ENCODE data around the gene AIP. TPM values are rescaled to one million over a fixed set of nuclear protein-coding genes. Genes with fewer than 3 reads are reported as not detected.

AIP gene
- total RNA-seq, 2 experiments from 2014 or later: 115 to 117 TPM

DNA sequence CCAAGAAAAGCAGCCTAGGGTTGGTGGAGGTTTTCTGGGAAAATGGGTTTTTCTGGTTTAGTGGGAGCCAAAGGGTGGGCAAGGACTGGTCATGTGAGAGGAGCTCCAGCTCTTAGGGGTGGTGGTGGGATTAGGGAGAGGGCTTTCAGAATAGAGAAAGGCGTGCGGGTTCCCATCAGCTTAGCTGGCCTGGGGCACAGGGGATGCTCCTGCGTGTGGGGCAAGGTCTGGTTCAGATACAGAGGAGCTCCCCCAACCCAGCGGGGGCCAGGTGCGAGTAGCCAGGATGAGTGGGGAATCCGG is 14.4 kb upstream of the AIP start:
- peaks cover 6% of the 10 kb centered on the region for H3K36me3 ChIP-seq (ENCODE audit: insufficient read depth, low read length)
- POLR2A ChIA-PET: interaction anchor here (0.5 to 8.5 kb wide), 22 partner anchors 9 to 229 kb away, joined by 3 to 131 read pairs (median 8); partner anchors contain the start of genes AIP, CDK2AP2, PITPNM1 and POLD4
- H3K27me3 ChIP-seq (ENCODE audit: control insufficient read depth in 1 of 2, insufficient read depth in 2 of 2, low read length in 2 of 2): no peaks in the 10 kb centered on the region
- H3K4me3 Mint-ChIP-seq: peak overlapping the region; percentile 91
- H3K9me3 ChIP-seq (ENCODE audit: control insufficient read depth in 1 of 2, insufficient read depth in 1 of 2, low read length in 2 of 2): no peaks in the 10 kb centered on the region
- ATAC-seq (ENCODE audit: poor library complexity): no peak
- H3K4me3 ChIP-seq (ENCODE audit: low read length): peak overlapping the region; percentile 83
- no peaks in the 10 kb centered on the region for H3K27me3 Mint-ChIP-seq
- TF ChIP-seq, protein P1, sequence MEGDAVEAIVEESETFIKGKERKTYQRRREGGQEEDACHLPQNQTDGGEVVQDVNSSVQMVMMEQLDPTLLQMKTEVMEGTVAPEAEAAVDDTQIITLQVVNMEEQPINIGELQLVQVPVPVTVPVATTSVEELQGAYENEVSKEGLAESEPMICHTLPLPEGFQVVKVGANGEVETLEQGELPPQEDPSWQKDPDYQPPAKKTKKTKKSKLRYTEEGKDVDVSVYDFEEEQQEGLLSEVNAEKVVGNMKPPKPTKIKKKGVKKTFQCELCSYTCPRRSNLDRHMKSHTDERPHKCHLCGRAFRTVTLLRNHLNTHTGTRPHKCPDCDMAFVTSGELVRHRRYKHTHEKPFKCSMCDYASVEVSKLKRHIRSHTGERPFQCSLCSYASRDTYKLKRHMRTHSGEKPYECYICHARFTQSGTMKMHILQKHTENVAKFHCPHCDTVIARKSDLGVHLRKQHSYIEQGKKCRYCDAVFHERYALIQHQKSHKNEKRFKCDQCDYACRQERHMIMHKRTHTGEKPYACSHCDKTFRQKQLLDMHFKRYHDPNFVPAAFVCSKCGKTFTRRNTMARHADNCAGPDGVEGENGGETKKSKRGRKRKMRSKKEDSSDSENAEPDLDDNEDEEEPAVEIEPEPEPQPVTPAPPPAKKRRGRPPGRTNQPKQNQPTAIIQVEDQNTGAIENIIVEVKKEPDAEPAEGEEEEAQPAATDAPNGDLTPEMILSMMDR (IDR thresholded peaks at IDR 0.05): no peak
- CTCF ChIA-PET: interaction anchor here (0.7 to 3.0 kb wide), 14 partner anchors 10 to 117 kb away, joined by 3 to 28 read pairs (median 4); partner anchors contain the start of genes AIP, PITPNM1, PPP1CA and TBC1D10C
- peaks cover 43% of the 10 kb centered on the region for H3K4me1 Mint-ChIP-seq (ENCODE audit: low read depth)
- peak overlapping the region; percentile 88 for H3K27ac Mint-ChIP-seq
- H3K27ac ChIP-seq (ENCODE audit: low read depth in 1 of 2, low read length in 2 of 2): peak overlapping the region; percentile 50 to 81
- intact Hi-C loops (cut with DNase I, micrococcal nuclease): loop anchor here (2.0 to 5.0 kb wide), 3 partner anchors 32 to 66 kb away; partner anchors contain the start of genes CARNS1 (in 1 of the 2) and PTPRCAP (in 1 of the 2)
- peak in 2 of 14 experiments; percentile 33 to 41 for DNase-seq
- H3K36me3 Mint-ChIP-seq (ENCODE audit: low read depth): no peaks in the 10 kb centered on the region
- no peaks in the 10 kb centered on the region for H3K9me3 Mint-ChIP-seq
- peaks cover 61% of the 10 kb centered on the region for H3K4me1 ChIP-seq (ENCODE audit: insufficient read depth, low read length)

GRCh38 chr11:67468759-67469507 is 13.9 kb upstream of the AIP start, which contains the start of gene TMEM134:
TMEM134 (minus strand) TSS chr11:67469251; CDS start chr11:67469192, 59 bp downstream.
- Mint-ChIP-seq H3K36me3 (ENCODE audit: low read depth) (no peaks in the 10 kb centered on the region), H3K4me3 (peak within 1 kb of the TSS; percentile 91), H3K27me3 (no peaks in the 10 kb centered on the region), H3K9me3 (no peaks in the 10 kb centered on the region), H3K27ac (peak within 1 kb of the TSS; percentile 88), H3K4me1 (ENCODE audit: low read depth) (peaks cover 43% of the 10 kb centered on the region)
- POLR2A ChIA-PET: interaction anchor here (0.5 to 8.5 kb wide), 23 partner anchors 9 to 229 kb away, joined by 3 to 131 read pairs (median 7); partner anchors contain the start of genes AIP, CDK2AP2, PITPNM1 and POLD4
- peak; percentile 86 to 96 (median 92) for DNase-seq
- Histone ChIP-seq H3K9me3 (ENCODE audit: control insufficient read depth in 1 of 2, insufficient read depth in 1 of 2, low read length in 2 of 2) (no peaks in the 10 kb centered on the region), H3K27ac (ENCODE audit: low read depth in 1 of 2, low read length in 2 of 2) (peak within 1 kb of the TSS; percentile 66 to 81), H3K36me3 (ENCODE audit: insufficient read depth, low read length) (peaks cover 6% of the 10 kb centered on the region), H3K4me3 (ENCODE audit: low read length) (peak within 1 kb of the TSS; percentile 83), H3K4me1 (ENCODE audit: insufficient read depth, low read length) (peaks cover 57% of the 10 kb centered on the region), H3K27me3 (ENCODE audit: control insufficient read depth in 1 of 2, insufficient read depth in 2 of 2, low read length in 2 of 2) (no peaks in the 10 kb centered on the region)
- intact Hi-C loops (cut with DNase I, micrococcal nuclease): loop anchor here (1.0 to 5.0 kb wide), 10 partner anchors 13 to 78 kb away; partner anchors contain the start of genes CARNS1 (in 1 of the 2), PPP1CA (in 1 of the 2), PTPRCAP (in 1 of the 2) and RAD9A (in 1 of the 2)
- CTCF ChIA-PET: interaction anchor here (0.7 to 3.0 kb wide), 16 partner anchors 11 to 118 kb away, joined by 3 to 28 read pairs (median 4); partner anchors contain the start of genes AIP, PITPNM1, PPP1CA and RAD9A
- TF ChIP-seq, protein P1 (IDR thresholded peaks at IDR 0.05): no peak
- peak; percentile 71 for ATAC-seq (ENCODE audit: poor library complexity)

GRCh38 chr11:67469508-67469811 is 13.4 kb upstream of the AIP start:
- H3K9me3 Mint-ChIP-seq: no peaks in the 10 kb centered on the region
- no peaks in the 10 kb centered on the region for H3K9me3 ChIP-seq (ENCODE audit: control insufficient read depth in 1 of 2, insufficient read depth in 1 of 2, low read length in 2 of 2)
- ATAC-seq (ENCODE audit: poor library complexity): no peak
- H3K27ac ChIP-seq (ENCODE audit: low read depth in 1 of 2, low read length in 2 of 2): peak overlapping the region; percentile 66 to 77
- peak overlapping the region; percentile 83 for H3K4me3 ChIP-seq (ENCODE audit: low read length)
- DNase-seq: no peak
- H3K27me3 ChIP-seq (ENCODE audit: control insufficient read depth in 1 of 2, insufficient read depth in 2 of 2, low read length in 2 of 2): no peaks in the 10 kb centered on the region
- ChIA-PET CTCF (interaction anchor here (0.7 to 3.0 kb wide), 11 partner anchors 11 to 118 kb away, joined by 3 to 28 read pairs (median 4); partner anchors contain the start of genes PITPNM1, PPP1CA, RAD9A and TBC1D10C), POLR2A (interaction anchor here (0.8 to 8.5 kb wide), 14 partner anchors 15 to 117 kb away, joined by 3 to 131 read pairs (median 12); partner anchors contain the start of genes AIP, PITPNM1, PPP1CA and PTPRCAP)
- H3K4me1 Mint-ChIP-seq (ENCODE audit: low read depth): peaks cover 39% of the 10 kb centered on the region
- H3K4me1 ChIP-seq (ENCODE audit: insufficient read depth, low read length): peaks cover 52% of the 10 kb centered on the region
- intact Hi-C loops (cut with DNase I, micrococcal nuclease): loop anchor here (1.0 to 5.0 kb wide), 10 partner anchors 13 to 78 kb away; partner anchors contain the start of genes CARNS1 (in 1 of the 2), PPP1CA (in 1 of the 2), PTPRCAP (in 1 of the 2) and RAD9A (in 1 of the 2)
- peaks cover 6% of the 10 kb centered on the region for H3K36me3 ChIP-seq (ENCODE audit: insufficient read depth, low read length)
- H3K36me3 Mint-ChIP-seq (ENCODE audit: low read depth): no peaks in the 10 kb centered on the region
- TF ChIP-seq, protein P1 (IDR thresholded peaks at IDR 0.05): no peak
- peak overlapping the region; percentile 84 for H3K27ac Mint-ChIP-seq
- no peaks in the 10 kb centered on the region for H3K27me3 Mint-ChIP-seq
- peak overlapping the region; percentile 86 for H3K4me3 Mint-ChIP-seq
